K562 (cell line): ENCODE data around the gene CALU. TPM values are rescaled to one million over a fixed set of nuclear protein-coding genes. Genes with fewer than 3 reads are reported as not detected.

ENCODE experiments used
- ATF1 ChIP-seq, 2 experiments: fragments of 450-650 bp in 1 of 2; IDR thresholded peaks; 2 replicates each; pipeline ENCODE4 v1.6.1; 2016; ENCODE audit warnings: missing compliant biosample characterization in 1 of 2, missing genetic modification characterization in 1 of 2
- DPF2 ChIP-seq: fragments of 450-650 bp; IDR thresholded peaks from 2 replicates; pipeline ENCODE4 v1.6.1; 2016
- EP400 ChIP-seq: fragments of 450-650 bp; IDR thresholded peaks from 2 replicates; pipeline ENCODE4 v1.6.1; 2017; ENCODE audit warnings: antibody characterized with exemption, mild to moderate bottlenecking, moderate library complexity
- GTF3C2 ChIP-seq: IDR thresholded peaks from 3 replicates; pipeline ENCODE4 v1.6.1; 2011; ENCODE audit warnings: borderline replicate concordance, mild to moderate bottlenecking, moderate library complexity; ENCODE audit not compliant: insufficient read length; ENCODE audit errors: extremely low read depth
- HMBOX1 ChIP-seq: sonication (generic); IDR thresholded peaks from 2 replicates; pipeline ENCODE4 v1.6.1; 2016
- HNRNPL ChIP-seq: fragments of 200-400 bp; formaldehyde crosslinking; IDR thresholded peaks from 2 replicates; pipeline ENCODE4 v1.6.1; 2017; ENCODE audit warnings: low read depth, mild to moderate bottlenecking, low read length
- KLF1 ChIP-seq: fragments of 450-650 bp; IDR thresholded peaks from 2 replicates; pipeline ENCODE4 v1.6.1; 2016; ENCODE audit warnings: missing genetic modification characterization, missing compliant biosample characterization
- MED1 ChIP-seq: sonication (generic); formaldehyde crosslinking; IDR thresholded peaks from 2 replicates; pipeline ENCODE4 v1.8.1; 2023; ENCODE audit warnings: missing genetic modification reagents, borderline replicate concordance
- NCOR1 ChIP-seq: fragments of 450-650 bp; IDR thresholded peaks from 2 replicates; pipeline ENCODE4 v1.6.1; 2016; ENCODE audit warnings: mild to moderate bottlenecking, moderate library complexity
- NEUROD1 ChIP-seq: fragments of 150-350 bp; IDR thresholded peaks from 2 replicates; pipeline ENCODE4 v1.6.1; 2014; ENCODE audit warnings: borderline replicate concordance, low read length, low read depth; ENCODE audit not compliant: partially characterized antibody
- PTTG1 ChIP-seq: fragments of 450-650 bp; IDR thresholded peaks from 2 replicates; pipeline ENCODE4 v1.6.1; 2016; ENCODE audit warnings: low read depth, mild to moderate bottlenecking, missing genetic modification characterization, missing compliant biosample characterization
- RFX5 ChIP-seq: IDR thresholded peaks from 2 replicates; pipeline ENCODE4 v1.6.1; 2011; ENCODE audit warnings: low read depth, mild to moderate bottlenecking, improper control_type of control experiment, low read length
- RUNX1 ChIP-seq: sonication (generic); IDR thresholded peaks from 2 replicates; pipeline ENCODE4 v1.6.1; 2016; ENCODE audit warnings: antibody characterized with exemption, low read depth
- SOX6 ChIP-seq: fragments of 450-650 bp; IDR thresholded peaks from 2 replicates; pipeline ENCODE4 v1.6.1; 2014; ENCODE audit warnings: mild to moderate bottlenecking
- SREBF1 ChIP-seq: fragments of 150-350 bp; IDR thresholded peaks from 2 replicates; pipeline ENCODE4 v1.6.1; 2014; ENCODE audit warnings: antibody characterized with exemption, low read depth, low read length, borderline replicate concordance
- TBL1XR1 ChIP-seq, 2 experiments: IDR thresholded peaks; 2 replicates each; pipeline ENCODE4 v1.6.1; 2012; ENCODE audit warnings: improper control_type of control experiment in 2 of 2, low read length in 2 of 2, mild to moderate bottlenecking in 1 of 2
- ZNF280B ChIP-seq: fragments of 250-450 bp; sonication (Bioruptor Pico); IDR thresholded peaks from 2 replicates; pipeline ENCODE4 v1.5.1; 2021; ENCODE audit warnings: mild to moderate bottlenecking
- ZNF282 ChIP-seq: sonication (generic); formaldehyde crosslinking; IDR thresholded peaks from 2 replicates; pipeline ENCODE4 v1.8.1; 2023; ENCODE audit warnings: missing genetic modification reagents
- ZNF699 ChIP-seq: fragments of 250-450 bp; sonication (Bioruptor Pico); IDR thresholded peaks from 2 replicates; pipeline ENCODE4 v1.8.0; 2021; ENCODE audit warnings: mild to moderate bottlenecking, moderate library complexity; ENCODE audit not compliant: insufficient replicate concordance
- polyA plus RNA-seq, 8 experiments: library from polyadenylated mRNA; depleted of rRNA in 4 of 8; stranded (reverse) in 5 of 8; unstranded in 3 of 8; fragments of >200 nt; fragmentation: Nextera tagmentation in 2 of 8; fragmentation: Illumina TruSeq in 1 of 8; extraction: Ambion mirVana in 2 of 8; extraction: Trizol in 1 of 8; gene quantifications; 2 replicates each; pipeline versions ENCODE4 v1.2.1 to v1.2.3, GENCODE V29; 2011 to 2014; ENCODE audit warnings: inconsistent platforms in 1 of 8, missing spikeins in 1 of 8
- total RNA-seq, 7 experiments: library from RNA; depleted of rRNA in 6 of 7; stranded (reverse); fragments of >200 nt in 6 of 7; fragmentation: Illumina TruSeq in 2 of 7; extraction: Trizol in 2 of 7; gene quantifications; 2 replicates each; pipeline versions ENCODE4 v1.2.1 to v1.2.3, GENCODE V29; 2011 to 2021; ENCODE audit warnings: low replicate concordance in 1 of 7

The CALU gene
- total and polyA plus RNA-seq, 9 of the 15 experiments (the other 6 are each of a cell fraction or from before 2014, with no cell fraction given): 166 to 286 (median 215) TPM

- TF ChIP-seq GTF3C2 (peak; percentile 96), NEUROD1 (peak; percentile 69), RUNX1 (no peak), ATF1 (CRISPR knock-in tag; IDR thresholded peaks at IDR 0.05) (no peak), ATF1 (tag; IDR thresholded peaks at IDR 0.05) (peak; percentile 87), KLF1 (tag) (no peak; the same call in 1 of the 2 replicates), SREBF1 (peak; percentile 68; the same call in 1 of the 2 replicates), TBL1XR1 (IDR thresholded peaks at IDR 0.05; ENCODE audit: low read length in 2 of 2) (peak; percentile 76 to 99; a peak in 3 of 4 replicates), HMBOX1 (no peak; the same call in 1 of the 2 replicates), PTTG1 (tag) (no peak), ZNF280B (CRISPR knock-in tag) (no peak), EP400 (peak; percentile 81), ZNF699 (CRISPR knock-in tag) (no peak), ZNF282 (CRISPR knock-in tag) (no peak), DPF2 (peak; percentile 63; the same call in 1 of the 2 replicates), RFX5 (peak; percentile 84; the same call in 1 of the 2 replicates), HNRNPL (0 out of 2 replicates have a peak, but pooled peaks have one; percentile 43), NCOR1 (no peak; the same call in 1 of the 2 replicates), SOX6 (peak; percentile 81), MED1 (CRISPR knock-in tag) (no peak)
Measured at GRCh38 chr7:128783143-128783861, 44.1 kb downstream of the CALU start (continued).
